ENCODE results near the gene TMPRSS7.
A peak's percentile ranks its signal among the peaks of the same experiment; 100 is the strongest.

Gene TMPRSS7

DNA sequence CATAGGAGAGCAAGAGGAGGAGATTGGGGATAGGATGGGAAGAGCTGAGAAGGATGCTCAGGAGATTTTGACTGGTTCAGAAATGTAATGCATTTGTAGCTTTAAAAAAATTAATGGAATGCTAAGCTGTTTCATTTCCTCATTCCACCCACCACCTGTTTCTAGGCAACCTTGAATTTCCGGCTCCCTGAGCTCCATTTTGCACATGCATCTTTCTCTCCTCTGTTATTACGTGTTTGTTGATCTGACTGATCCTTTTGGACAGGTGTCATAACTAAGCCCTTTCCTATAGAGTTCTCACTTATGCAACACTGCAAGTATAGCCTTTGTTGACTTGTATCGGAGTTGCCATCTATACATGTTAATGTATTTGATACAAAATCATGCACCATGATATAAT is 4.3 kb downstream of the TMPRSS7 start:
- ChIA-PET POLR2A (ENCODE audit: low non-redundant PET) (no interaction called here), CTCF (no interaction called here)
- H3K27ac ChIP-seq: no peak overlapping the region
- peak; percentile 52 for DNase-seq (ENCODE audit: low spot score)
- TF ChIP-seq CTCF (conservative IDR thresholded peaks at IDR 0.05; ENCODE audit: low read depth): no peak

GRCh38 chr3:112041321-112041720 is 6.8 kb downstream of the TMPRSS7 start:
- no peak overlapping the region for H3K27ac ChIP-seq
- no peak for DNase-seq (ENCODE audit: low spot score)
- POLR2A ChIA-PET (ENCODE audit: low non-redundant PET): no interaction called here
- TF ChIP-seq CTCF (conservative IDR thresholded peaks at IDR 0.05; ENCODE audit: low read depth): no peak
- CTCF ChIA-PET: no interaction called here

- no peak for DNase-seq (ENCODE audit: low spot score)
- CTCF ChIA-PET: interaction anchor here (0.6 to 2.2 kb wide), 8 partner anchors 32 to 424 kb away, joined by 3 to 9 read pairs (median 3); partner anchors contain the start of gene GCSAM
- TF ChIP-seq CTCF (conservative IDR thresholded peaks at IDR 0.05; ENCODE audit: low read depth): no peak
- no peak overlapping the region for H3K27ac ChIP-seq
- POLR2A ChIA-PET (ENCODE audit: low non-redundant PET): no interaction called here
Observed at GRCh38 chr3:112042842-112043280, 8.3 kb downstream of the TMPRSS7 start.

GRCh38 chr3:112043621-112044201 is 9.2 kb downstream of the TMPRSS7 start:
- TF ChIP-seq CTCF (conservative IDR thresholded peaks at IDR 0.05; ENCODE audit: low read depth): peak; percentile 94
- ChIA-PET POLR2A (ENCODE audit: low non-redundant PET) (no interaction called here), CTCF (interaction anchor here (0.6 to 2.2 kb wide), 9 partner anchors 32 to 315 kb away, joined by 3 to 9 read pairs (median 3); partner anchors contain the start of gene GCSAM)
- peak; percentile 79 for DNase-seq (ENCODE audit: low spot score)
- H3K27ac ChIP-seq: no peak overlapping the region

- no peak overlapping the region for H3K27ac ChIP-seq
- no peak for TF ChIP-seq CTCF (conservative IDR thresholded peaks at IDR 0.05; ENCODE audit: low read depth)
- peak; percentile 20 for DNase-seq (ENCODE audit: low spot score)
- ChIA-PET POLR2A (ENCODE audit: low non-redundant PET) (no interaction called here), CTCF (no interaction called here)
Observed at GRCh38 chr3:112046599-112046998, 12.1 kb downstream of the TMPRSS7 start.

GRCh38 chr3:112047264-112047663 is 12.7 kb downstream of the TMPRSS7 start:
- CTCF ChIA-PET: no interaction called here
- TF ChIP-seq CTCF (conservative IDR thresholded peaks at IDR 0.05; ENCODE audit: low read depth): no peak
- H3K27ac ChIP-seq: no peak overlapping the region
- DNase-seq (ENCODE audit: low spot score): no peak
- POLR2A ChIA-PET (ENCODE audit: low non-redundant PET): no interaction called here
